SK-N-MC (cell line): ENCODE results near the gene SULT2B1.

ENCODE experiments used
- EZH2 ChIP-seq: fragments of 200-600 bp; sonication (generic); IDR thresholded peaks from one replicate; pipeline ENCODE4 v1.6.1; 2017; ENCODE audit warnings: antibody characterized with exemption
- FOXP2 ChIP-seq: optimal IDR thresholded peaks from 2 replicates; pipeline ENCODE3; 2011; ENCODE audit warnings: mild to moderate bottlenecking, moderate library complexity; ENCODE audit not compliant: insufficient read depth; ENCODE audit errors: extremely low read length, control extremely low read depth
- POLR2AphosphoS5 ChIP-seq: IDR thresholded peaks from 2 replicates; pipeline ENCODE4 v1.6.1; 2012; ENCODE audit warnings: mild to moderate bottlenecking, low read depth, low read length, borderline replicate concordance

DNA sequence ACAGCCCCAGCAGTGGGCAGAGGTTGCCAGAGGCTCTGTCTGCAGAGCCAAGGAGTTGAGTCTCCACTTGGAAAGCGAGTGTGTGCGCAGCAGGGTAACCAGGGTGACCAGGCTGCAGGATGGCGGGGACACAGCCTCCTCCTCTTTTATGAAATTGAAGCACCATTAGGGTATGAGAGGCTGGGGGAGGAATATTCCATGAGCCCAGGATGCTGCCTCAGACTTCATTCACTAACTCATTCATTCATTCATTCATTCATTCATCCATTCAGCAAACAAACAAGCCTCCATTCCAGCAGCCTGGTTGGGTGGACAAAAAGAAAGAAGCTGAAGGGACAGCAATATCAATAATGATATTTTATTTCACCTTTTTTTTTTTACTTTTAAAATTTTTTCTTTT lies 33.8 kb upstream of the SULT2B1 start:
- TF ChIP-seq POLR2AphosphoS5 (no peak), EZH2 (no peak), FOXP2 (no peak)
